Fibroblast of skin of right biceps (primary cell): ENCODE data around the gene OSTF1.

ENCODE experiments used
- DNase-seq: peaks from one replicate; pipeline ENCODE4 v3.0.0-alpha.2; 2013

Gene OSTF1, protein sequence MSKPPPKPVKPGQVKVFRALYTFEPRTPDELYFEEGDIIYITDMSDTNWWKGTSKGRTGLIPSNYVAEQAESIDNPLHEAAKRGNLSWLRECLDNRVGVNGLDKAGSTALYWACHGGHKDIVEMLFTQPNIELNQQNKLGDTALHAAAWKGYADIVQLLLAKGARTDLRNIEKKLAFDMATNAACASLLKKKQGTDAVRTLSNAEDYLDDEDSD

DNA sequence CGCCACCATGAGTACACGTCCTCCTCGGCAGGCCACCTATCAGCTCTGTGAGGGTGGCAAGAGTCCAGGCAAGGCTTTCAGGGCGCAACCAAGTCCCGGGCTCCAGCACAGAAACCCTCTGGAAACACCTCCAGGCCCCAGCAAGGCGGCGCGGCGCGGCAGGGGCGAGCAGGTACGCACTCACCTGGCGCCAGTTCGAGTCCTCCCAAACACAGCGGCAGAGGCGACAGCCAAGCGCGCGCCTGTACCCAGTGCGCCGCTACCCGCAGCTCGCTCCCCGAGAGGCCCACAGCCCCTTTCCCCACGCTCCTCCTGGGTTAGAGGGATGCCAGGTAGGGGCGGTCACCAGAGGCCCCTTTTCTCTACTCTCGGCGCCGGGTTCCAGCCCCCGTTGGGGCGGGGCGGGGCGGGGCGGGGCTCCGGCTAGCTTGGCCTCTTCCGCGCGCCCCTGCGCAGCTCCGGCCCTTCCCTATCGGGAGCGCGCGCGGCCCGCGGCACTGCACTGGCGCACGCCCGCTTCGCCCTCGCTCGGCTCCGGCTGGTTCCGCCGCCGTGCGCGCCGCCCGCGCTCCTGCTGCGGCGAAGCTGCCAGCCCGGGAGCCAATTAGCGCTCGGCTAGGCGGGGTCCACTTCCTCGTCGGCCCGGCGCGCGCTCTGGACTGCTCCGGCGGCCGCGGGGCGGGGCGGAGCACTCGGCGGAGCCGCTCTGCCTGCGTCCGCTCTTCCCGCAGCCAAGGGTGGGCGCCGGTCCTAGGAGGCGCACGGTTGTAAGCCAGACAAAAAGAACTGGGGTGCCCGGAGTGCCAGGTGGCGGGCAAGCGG, at the start of gene OSTF1, which contains the start of gene NMRK1:
OSTF1 (plus strand) TSS at position 691 of the 822 bp plus-strand sequence. CDS start 179 bp downstream, outside the sequence.
NMRK1 (minus strand) TSS at position 332 of the 822 bp plus-strand sequence. CDS start 5,040 bp downstream, outside the sequence.
- DNase-seq, result peak; percentile 97

DNA sequence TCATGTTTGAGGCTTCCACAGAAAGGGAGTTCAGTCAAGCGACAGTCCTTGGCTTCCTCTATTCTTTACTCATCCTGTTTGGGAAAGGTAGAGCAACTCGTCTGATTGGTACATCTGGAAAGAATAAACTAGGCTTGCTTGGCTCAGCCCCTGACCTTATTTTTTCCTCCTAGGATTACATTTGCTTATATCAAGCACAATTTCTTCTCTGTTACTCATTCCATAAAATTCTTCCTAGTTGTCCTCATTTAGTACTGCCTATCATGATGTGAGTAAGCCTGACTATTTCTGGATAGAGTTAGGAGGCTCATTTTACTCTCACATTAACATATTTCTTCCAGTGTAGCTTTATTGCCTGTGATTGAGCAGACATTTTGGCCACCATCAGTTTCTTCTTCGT, 49.3 kb upstream of the OSTF1 start:
- DNase-seq, result peak; percentile 94

DNA sequence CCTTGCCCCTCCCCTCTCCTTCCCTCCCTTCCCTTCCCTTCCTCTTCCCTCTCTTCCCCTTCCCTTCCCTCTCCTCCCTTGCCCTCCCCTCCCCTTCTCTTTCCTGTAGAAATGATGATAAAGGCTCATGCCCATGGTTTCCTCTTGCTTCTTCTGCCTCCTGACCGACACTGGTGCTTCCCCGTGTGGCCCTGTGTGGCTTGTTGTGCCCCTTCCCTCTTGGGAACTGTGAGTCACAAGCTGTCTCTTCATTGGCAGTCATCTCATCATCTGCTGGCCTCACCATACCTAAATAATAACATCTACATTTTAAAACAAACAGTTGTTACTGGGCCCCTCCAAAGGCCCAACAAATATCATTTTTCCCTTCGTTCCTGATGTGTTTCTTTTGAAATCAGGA, 48.5 kb upstream of the OSTF1 start:
- DNase-seq, result peak; percentile 30

DNA sequence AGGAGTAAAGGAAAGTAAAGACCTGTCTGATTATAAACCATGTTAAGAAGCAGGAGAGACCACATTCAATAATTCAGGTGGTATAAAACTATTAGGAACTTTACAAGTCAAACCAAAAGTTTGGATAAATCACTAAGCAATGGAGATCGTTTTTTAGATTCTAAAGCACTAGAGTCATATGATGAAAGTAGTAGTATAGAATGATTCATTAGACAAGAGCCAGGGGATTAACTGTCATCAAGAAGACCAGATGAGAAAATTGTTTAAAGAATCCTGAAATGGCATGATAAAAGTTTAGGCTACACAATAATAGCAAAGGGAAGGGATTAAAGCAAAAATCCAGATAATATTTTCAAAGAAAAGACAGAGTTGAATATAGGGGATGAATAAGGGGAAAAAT, 47.3 kb upstream of the OSTF1 start:
- DNase-seq, result peak; percentile 56

DNA sequence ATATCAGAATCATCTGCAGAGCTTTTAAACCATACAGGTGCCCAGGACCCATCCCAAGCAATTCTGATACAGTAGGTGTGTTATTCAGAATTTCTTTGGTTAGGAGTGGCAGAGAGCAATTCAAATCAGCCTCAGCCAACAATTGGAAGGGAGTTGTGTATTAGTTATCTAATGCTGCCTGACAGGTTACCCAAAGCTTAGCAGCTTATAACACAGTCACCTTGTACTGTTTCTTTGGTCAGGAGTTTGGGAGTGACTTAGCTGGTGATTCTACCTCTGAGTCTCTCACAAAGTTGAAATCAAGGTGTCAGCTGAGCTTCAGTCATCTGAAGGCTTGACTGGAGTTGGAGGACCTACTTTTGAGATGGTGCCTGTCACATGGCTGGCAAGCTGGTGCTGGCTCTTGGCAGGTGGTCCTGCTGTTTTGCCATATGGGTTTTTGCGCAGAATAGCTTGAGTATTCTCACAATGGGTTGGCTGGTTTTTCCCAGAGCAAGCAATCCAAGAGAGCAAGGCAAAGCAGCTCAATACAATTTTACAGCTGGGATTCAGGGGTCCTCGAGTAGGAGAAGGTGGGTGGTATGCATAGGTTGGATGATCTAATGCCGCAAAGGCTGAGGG, 41.5 kb upstream of the OSTF1 start:
- no peak for DNase-seq

DNA sequence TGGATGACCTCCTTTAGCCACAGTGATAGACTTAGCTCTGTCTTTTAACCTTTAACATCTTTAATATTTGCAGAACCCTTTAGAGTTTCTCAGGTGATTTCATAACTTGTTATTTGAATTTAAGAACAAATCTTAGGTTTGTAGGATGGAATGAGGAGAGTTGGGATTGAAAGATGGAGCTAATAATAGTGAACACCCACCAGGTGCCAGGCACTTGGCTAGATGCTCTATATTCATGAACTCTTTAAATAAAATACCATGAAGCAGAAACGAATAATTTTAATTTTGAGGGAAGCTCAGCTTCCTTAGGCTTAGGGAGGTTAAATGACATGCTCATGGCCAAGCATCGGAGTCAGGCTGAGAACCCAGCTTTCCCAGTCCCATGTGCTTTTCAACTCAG, 40.8 kb upstream of the OSTF1 start:
- DNase-seq, result no peak

DNA sequence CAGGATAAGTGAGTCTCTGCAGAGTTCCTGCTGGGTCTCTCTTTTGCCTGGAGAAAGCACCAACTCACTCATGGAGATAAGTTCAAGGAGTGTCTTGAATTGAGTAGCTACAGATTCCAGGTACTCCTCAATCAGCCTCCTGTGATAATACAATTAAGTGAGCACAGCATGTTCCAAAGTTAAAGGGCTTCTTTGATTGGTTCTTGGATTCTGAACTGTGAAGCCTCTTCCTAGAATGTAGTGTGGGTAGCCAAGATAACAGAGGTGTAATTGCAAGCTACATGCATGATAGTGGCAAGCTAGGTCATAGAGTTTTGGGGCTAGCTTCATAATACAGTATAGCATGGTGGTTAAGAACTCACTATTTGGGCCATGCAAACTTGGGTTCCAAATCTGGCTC, 37.0 kb upstream of the OSTF1 start:
- no peak for DNase-seq

DNA sequence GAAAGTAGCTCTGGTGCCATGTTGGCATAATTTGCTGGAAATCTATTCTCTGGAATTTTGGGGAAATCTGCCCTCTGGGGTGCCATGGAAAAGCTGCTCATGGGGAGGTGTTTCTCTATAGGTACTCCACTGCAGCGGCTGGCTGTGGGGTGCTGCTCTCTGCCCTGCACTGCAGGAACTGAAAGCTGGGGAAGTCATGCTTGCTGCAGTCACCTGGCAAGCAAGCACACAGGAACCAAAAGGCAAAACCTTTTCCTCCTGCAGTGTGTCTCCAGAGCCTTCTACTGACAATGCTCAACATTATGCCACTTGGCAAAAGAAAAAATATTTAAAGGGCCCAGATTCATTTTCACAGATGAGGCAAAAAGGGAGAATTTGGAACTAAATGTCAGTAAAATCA, 34.4 kb upstream of the OSTF1 start:
- no peak for DNase-seq

DNA sequence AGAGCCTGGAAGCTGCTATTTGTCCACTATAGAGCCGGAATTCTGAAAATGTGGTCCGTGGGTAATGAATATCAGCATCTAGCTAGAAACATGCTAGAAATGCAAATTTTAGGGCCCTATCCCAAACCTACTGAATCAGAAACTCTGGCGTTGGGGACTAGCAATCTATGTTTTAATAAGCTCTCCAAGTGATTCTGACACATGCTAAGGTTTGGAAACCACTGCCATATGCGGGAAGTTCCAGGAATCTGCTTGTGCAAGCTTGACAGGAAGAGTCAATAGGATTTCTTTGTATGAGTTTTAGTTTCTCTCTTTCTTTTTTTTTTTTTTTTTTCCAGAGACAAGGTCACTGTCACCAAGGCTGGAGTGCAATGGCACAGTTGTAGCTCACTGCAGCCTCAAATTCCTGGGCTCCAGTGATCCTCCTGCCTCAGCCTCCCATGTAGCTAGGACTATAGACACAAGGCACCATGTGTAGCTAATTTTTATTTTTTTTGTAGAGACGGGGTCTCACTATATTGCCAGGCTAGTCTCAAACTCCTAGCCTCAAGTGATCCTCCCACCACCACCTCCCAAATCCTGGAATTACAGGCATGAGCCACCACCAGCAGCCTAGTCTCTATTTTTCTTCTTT, 33.8 kb upstream of the OSTF1 start:
- DNase-seq, result peak; percentile 54

DNA sequence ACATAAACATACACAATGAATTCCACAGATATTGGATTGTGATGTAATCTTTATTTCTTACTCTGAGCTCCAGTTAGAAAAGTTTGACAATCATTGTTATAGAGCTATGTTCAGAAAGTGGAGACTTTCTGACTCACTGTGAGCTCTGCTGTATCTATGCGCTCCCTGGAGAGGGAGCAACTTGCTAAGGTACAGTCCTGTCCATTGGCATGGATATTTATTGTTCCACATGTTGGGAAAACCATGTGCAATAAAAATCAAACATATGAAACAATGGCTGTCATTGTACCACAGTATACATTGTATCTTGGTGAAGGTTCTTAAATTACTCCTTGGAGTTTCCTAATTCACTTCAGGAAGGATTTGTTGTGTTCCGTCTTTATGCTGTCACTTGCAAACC, 27.1 kb upstream of the OSTF1 start:
- DNase-seq, result no peak

DNA sequence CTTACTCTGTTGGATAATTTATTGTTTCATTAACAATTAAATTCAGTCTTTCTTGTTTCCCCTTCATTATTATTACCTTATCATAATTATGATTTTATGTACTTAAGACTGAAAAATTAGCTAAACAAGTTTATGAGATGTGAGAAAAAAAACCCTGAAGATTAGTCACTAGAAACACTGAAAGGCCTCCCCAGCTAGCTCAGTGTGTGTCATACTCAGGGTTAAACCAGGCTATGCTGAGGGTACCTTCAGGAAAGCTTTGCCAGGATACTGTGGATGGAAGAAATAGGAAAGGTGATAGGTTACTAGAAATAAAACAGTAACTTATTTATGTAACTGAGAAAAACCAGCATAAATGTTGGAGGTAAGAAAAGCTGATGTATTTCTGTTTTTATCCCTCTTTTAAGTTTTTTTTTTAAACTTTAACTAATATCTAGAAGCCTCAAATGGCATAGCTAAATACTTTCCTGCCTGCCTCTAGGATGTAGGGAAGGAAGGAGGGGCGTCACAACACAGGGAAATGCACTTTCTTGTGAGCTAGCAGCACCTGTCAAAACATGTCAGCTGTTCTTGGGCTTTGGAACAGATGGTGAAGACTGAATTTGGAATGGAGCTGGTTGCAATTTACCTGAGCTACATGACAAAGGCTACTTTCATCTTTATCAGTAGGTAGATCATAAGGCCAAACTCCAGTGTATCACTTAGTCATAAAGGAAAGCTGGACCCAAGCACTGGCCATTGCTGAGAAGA, 24.6 kb upstream of the OSTF1 start:
- peak; percentile 41 for DNase-seq

DNA sequence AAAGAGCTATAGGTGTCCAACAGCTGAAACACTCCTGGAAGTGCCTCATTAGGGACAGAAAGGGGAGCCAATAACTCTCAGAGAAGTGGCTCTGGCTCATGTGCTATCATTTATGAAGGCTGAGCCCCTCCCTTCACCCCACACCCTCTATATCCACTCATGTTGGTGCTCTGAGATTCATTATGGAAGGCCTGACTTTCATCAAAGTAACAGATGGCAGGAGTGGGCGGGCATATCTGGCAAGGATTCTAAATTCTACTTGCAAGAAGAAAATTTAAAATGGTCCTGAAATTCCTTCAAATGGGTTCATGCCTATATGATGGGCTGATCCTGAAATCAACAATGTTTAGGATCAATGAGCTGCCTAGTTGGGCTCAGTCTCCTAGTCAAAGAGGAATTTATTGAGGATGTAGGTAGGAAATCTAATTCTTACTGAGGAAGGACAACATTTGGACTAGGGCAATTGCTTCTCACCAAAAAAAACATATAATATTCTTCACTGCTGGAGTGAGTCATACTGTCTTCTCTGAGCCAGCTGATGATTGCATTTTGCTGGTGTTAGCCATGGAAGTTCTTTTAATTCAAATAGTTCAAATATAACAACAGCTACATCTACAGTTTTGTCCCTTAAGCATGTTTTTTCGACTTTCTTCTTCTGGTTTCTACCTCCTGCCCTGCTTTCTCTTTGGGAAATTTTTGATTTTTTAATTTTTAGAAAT, 23.8 kb upstream of the OSTF1 start:
- peak; percentile 58 for DNase-seq

DNA sequence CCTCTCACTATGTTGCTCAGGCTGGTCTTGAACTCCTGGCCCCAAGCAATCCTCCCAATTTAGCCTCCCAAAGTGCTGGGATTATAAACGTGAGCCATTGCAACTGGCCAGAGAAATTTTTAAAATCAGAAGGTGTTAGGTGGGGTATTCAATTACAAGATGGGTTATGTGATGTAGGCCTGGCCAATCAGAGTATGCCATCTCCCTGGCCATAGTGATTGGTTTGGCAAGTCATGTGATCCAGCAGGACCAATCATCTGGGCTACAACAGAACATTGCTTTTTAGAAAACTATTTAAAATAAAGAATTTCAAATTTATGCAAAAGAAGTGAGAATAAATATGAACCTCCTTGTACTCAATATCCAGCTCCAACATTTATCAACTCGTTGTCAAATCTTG, 22.8 kb upstream of the OSTF1 start:
- no peak for DNase-seq

DNA sequence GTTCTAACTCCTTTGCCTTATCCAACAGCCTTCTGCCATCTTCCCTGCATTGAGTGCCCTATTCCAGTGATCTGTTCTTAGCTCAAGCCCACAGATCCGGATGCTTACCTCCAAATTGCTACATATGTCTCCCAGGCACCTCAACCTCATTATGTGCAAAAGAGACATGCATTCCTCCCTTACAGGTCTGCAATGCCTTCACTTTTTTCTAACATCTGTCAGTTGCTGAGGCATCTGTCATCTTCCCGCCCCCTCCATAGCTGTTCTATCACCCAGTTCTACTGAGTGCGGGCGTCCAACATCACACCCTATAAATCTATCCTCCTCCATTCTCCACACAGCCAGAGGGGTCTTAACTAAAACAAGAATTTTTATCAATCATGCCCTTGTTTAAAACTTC, 20.4 kb upstream of the OSTF1 start:
- no peak for DNase-seq

DNA sequence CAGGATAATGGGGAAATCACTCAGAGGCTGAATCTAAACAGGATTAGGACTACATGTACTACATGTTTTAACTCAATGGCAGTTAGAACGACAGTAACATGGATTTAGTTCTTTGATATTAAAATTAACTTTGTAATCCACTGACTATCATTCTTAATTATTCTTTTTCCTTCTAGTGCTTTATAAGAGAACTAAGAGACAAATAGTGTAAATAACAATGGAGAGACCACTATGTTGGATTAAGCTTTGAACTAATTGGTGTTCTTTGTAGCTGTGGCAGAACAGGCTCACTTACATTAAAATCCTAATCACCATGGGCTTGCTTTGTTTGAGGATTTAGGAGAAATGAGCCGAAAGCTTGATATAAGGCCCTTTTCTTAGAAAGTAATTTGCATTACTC, 19.1 kb upstream of the OSTF1 start:
- DNase-seq, result no peak

DNA sequence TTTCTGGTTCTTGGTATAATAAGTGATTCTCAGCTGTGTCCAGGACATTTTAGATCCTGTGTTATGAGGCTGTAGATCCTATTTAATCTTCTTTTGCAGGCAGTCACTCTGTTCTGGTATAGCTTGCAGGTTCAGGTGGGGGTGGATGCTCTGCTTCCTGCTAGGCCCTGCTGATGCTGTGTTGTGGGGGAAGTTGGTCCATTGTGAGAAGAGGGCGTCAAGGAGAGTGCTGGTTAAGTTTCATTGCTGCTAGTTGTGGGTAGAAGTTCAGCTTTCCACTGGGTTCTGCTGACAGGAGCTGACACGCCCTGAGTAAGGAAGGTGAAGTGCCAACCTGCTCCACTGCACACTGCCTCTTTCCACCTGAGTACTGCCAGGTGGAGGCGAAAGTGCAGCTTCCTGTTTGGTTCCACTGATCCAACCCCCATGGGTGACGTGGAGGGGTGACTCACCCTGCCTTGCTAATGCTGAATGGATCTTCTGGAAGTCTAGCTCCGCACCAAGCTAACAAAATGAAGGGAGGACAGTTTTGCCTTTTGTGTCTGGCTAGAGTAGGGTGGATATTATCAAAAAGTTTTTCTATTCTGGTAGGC, 16.7 kb upstream of the OSTF1 start:
- DNase-seq, result peak; percentile 17

DNA sequence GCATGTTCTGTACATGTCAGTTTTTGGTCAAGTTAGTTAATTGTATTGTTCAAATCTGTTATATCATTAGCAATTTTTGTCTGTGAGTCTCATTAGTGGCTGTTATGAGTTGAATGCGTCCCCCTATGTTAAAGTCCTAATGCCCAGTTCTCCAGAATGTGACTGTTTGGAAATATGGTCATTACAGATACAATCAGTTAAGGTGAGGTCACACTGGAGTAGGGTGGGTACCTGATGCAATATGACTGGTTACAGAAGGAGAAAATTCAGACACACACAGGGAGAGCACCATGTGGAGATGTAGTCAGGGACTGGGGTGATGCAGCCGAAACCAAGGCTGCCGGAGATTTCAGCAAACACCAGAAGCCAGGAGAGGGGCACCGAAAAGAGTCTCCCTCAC, 15.4 kb upstream of the OSTF1 start:
- DNase-seq, result no peak

DNA sequence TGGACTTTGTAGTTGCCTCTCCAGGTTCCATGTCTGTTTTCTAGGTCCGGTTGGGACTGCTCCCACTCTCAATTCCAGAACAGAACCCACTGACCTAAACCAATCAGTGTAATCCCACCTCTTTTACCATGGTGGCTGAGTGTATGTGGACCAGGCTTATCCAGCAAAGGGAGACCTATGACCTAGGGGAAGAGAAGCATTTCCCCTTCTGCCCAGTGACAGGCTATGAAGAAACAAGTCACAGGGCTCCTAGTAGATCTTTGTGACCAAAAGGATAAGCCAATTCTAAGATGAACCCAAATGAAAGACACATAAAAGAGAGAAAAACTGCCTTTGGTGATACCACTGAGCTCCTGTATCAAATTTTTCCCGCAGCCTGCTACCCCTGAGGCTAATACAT, 6.7 kb upstream of the OSTF1 start:
- DNase-seq, result no peak

DNA sequence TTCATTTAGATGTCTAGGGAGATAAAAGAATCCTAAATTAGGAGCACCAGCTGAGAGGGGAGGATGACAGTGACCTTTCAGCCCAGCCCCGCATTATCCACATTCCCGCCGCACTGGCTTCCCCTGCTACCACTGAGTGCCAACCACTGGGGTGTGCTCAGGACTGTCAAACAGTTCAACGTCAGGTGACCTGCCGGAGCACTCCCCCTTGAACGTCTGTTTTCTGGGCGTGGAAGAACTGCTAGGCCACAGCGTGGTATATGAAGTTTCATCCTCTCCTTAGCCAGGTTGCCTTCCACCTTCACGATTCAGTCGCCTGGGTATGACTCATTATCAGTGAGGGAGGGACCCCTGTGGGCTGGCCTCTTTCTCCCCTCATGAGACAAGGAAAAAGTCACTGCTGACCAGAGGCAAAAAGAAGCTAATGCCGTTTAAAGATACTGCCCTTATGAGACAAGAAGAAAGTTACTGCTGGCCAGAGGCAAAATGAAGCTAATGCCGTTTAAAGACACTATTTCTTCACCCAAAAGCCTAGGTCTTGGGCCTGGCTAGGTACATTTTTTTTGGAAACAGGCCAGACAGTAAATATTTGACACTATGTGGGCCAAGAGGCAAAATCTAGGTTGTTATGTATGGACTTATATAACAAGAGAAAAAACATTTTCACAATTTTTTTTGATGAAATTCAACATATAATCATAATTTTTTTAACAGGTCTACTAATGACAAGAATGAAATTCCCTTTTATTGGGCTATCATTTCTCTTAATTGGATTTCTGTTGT, 4.9 kb upstream of the OSTF1 start:
- DNase-seq, result no peak

DNA sequence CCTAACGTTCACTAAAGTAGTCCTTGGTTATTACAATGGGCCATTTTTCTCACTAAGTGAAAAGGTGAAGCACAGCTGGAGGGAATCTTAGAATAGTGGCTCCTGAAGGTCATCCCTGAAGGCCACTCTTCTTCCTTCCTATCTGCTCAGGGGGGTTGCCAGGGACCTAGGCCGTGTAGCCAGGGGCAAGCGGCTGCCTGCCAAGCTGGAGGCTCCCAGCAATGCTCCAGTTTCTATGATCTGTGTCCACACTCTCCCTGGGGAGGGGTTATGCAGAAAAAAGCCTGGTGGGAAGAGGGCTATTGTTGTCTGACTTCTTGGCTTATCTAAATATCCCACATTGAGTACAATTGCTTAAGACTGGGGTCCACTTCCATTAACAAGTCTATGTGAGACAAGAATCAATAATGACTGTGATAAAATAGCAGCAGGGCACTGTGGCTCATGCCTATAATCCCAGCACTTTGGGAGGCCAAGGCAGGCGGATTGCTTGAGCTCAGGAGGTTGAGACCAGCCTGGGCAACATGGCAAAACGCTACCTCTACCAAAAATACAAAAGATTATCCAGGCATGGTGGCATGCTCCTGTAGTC, 4.1 kb upstream of the OSTF1 start:
- no peak for DNase-seq
